Measurements from ENCODE around the gene MACROD2. TPM values are rescaled to one million over a fixed set of nuclear protein-coding genes. Genes with fewer than 3 reads are reported as not detected.

Gene MACROD2
- total and polyA plus RNA-seq, 7 donors = 0.20 to 4.8 (median 0.87) TPM

GRCh38 chr20:15927893-15928650 lies 1932.8 kb downstream of the MACROD2 start:
- DNase-seq (no peak), ATAC-seq (no peak)
- 86 to 93% (median 90%) methylated on average over 3 of the region's 3 CpGs for WGBS, 3 donors
- Histone ChIP-seq H3K9me3 (no peaks in the 10 kb centered on the region), H3K4me1 (no peaks in the 10 kb centered on the region), H3K36me3 (ENCODE audit: insufficient read depth in 1 of 2, low read depth in 1 of 2) (no peaks in the 10 kb centered on the region), H3K27me3 (ENCODE audit: insufficient read depth in 3 of 3, low read length in 2 of 3) (no peaks in the 10 kb centered on the region), H3K27ac (no peak overlapping the region), H3K4me3 (no peak overlapping the region)
- intact Hi-C loops (cut with DNase I) = no loop called here
- no peak for TF ChIP-seq CTCF (IDR thresholded peaks at IDR 0.05)

DNA sequence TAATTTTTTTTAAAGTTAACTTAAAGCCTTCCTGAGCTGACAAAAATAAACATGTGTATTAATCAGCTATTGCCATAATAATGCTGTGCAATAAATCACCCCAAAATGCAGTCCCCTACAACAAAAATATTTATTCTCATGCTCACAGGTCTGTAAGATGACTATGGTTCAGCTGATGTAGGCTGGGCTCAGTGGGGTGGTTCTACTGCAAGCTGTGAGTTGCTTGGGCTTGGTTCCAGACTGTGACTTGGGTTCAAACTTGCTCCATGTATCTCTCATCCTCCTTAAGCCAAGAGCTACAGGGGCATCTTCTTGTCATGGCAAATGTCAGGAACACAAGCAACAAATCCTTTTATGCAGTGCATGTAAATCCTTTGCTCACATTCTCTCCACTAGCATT lies 1933.6 kb downstream of the MACROD2 start:
- no peak for TF ChIP-seq CTCF (IDR thresholded peaks at IDR 0.05)
- no peak overlapping the region for H3K27ac ChIP-seq
- no peak for DNase-seq
- no peaks in the 10 kb centered on the region for H3K4me1 ChIP-seq
- no peaks in the 10 kb centered on the region for H3K36me3 ChIP-seq (ENCODE audit: insufficient read depth in 1 of 2, low read depth in 1 of 2)
- no peak overlapping the region for H3K4me3 ChIP-seq
- intact Hi-C loops (cut with DNase I) = no loop called here
- H3K9me3 ChIP-seq = no peaks in the 10 kb centered on the region
- no peak for ATAC-seq
- no peaks in the 10 kb centered on the region for H3K27me3 ChIP-seq (ENCODE audit: insufficient read depth in 3 of 3, low read length in 2 of 3)

DNA sequence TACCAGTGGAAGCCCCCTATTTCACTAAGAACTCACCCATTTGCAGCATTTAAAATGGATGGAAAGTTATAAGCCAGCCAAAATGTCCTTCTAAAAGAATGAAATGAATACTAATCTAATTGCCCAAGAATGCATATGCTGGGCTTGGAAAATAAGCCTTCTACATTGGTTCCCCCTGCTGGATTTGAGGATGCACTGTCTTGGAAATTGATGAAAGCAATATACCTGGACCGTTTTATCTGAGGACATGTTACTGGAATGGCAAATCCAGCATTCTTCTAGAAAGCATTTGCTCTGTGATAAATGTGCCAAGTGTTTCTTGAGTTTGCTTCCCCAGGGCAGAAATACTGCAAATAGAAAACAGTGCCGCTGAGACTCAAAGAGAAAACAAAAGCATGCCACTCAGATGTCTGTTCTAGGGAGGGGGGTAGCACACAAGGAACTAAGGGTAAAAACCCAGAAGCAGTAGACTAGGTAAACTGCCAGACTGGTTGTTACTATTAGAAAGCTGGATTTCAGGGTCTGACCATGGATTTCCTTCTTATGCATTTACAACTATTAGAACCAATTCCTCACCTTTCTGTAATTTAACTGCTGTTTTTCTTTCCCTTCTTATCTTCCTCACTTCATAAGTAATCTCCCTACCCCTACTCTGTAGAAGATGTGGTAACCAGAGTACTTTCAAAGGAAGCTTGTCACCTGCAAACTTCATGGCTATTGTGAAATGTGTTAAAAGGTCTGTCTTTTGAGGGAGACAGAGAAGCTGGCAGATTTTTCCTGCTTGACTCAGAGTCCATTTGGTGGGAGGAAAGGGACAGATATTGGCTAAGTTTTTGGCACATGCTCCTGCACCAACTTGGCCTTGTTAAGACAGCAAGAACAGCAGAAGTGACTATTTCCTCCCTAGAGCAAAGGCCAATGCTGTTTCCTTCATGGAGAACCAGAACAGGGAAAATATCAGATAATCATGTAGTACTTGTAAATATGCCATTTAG lies 1935.3 kb downstream of the MACROD2 start:
- ATAC-seq = peak in 2 of 4 donors; percentile 24 to 40

GRCh38 chr20:15931897-15932296 lies 1936.6 kb downstream of the MACROD2 start:
- Histone ChIP-seq H3K4me3 (no peak overlapping the region), H3K36me3 (ENCODE audit: insufficient read depth in 1 of 2, low read depth in 1 of 2) (no peaks in the 10 kb centered on the region), H3K4me1 (no peaks in the 10 kb centered on the region), H3K9me3 (no peaks in the 10 kb centered on the region), H3K27me3 (ENCODE audit: insufficient read depth in 3 of 3, low read length in 2 of 3) (no peaks in the 10 kb centered on the region), H3K27ac (no peak overlapping the region)
- ATAC-seq (no peak), DNase-seq (no peak)
- intact Hi-C loops (cut with DNase I) = no loop called here
- WGBS, 3 donors = 91 to 97% (median 93%) methylated on average over 4 of the region's 4 CpGs
- TF ChIP-seq CTCF (IDR thresholded peaks at IDR 0.05) = no peak

More for the DNA sequence above, 1935.3 kb downstream of the MACROD2 start:
- 9 to 15% (median 10%) methylated on average over 2 of the region's 2 CpGs for WGBS, 3 donors
- TF ChIP-seq CTCF (IDR thresholded peaks at IDR 0.05) = peak; percentile 32
- H3K9me3 ChIP-seq = no peaks in the 10 kb centered on the region
- no peaks in the 10 kb centered on the region for H3K27me3 ChIP-seq (ENCODE audit: insufficient read depth in 3 of 3, low read length in 2 of 3)
- no peak for DNase-seq
- intact Hi-C loops (cut with DNase I) = no loop called here
- H3K36me3 ChIP-seq (ENCODE audit: insufficient read depth in 1 of 2, low read depth in 1 of 2) = no peaks in the 10 kb centered on the region
- no peak overlapping the region for H3K4me3 ChIP-seq
- H3K4me1 ChIP-seq = no peaks in the 10 kb centered on the region
- H3K27ac ChIP-seq = no peak overlapping the region

Measured in psoas muscle (tissue), 8 donors.